IPS-15b (cell line): ENCODE measurements around the gene SIM2.
A peak's percentile ranks its signal among the peaks of the same experiment; 100 is the strongest.

Experiments
- H3K27me3 ChIP-seq: one replicate; pipeline ENCODE4 v1.6.1; 2013; ENCODE audit warnings: low read length; ENCODE audit not compliant: control insufficient read depth, insufficient read depth
- H3K36me3 ChIP-seq: one replicate; pipeline ENCODE4 v1.6.1; 2013; ENCODE audit warnings: low read length; ENCODE audit not compliant: control insufficient read depth, insufficient read depth
- H3K4me1 ChIP-seq: one replicate; pipeline ENCODE4 v1.6.1; 2013; ENCODE audit warnings: mild to moderate bottlenecking, low read length; ENCODE audit not compliant: control insufficient read depth, insufficient read depth
- H3K4me3 ChIP-seq: one replicate; pipeline ENCODE4 v1.5.1; 2013; ENCODE audit warnings: low read depth, low read length
- H3K9ac ChIP-seq: one replicate; pipeline ENCODE4 v1.6.1; 2013; ENCODE audit warnings: low read depth, mild to moderate bottlenecking, low read length
- H3K9me3 ChIP-seq: one replicate; pipeline ENCODE4 v1.6.1; 2013; ENCODE audit warnings: mild to moderate bottlenecking, low read length; ENCODE audit not compliant: control insufficient read depth, insufficient read depth

Gene SIM2

DNA sequence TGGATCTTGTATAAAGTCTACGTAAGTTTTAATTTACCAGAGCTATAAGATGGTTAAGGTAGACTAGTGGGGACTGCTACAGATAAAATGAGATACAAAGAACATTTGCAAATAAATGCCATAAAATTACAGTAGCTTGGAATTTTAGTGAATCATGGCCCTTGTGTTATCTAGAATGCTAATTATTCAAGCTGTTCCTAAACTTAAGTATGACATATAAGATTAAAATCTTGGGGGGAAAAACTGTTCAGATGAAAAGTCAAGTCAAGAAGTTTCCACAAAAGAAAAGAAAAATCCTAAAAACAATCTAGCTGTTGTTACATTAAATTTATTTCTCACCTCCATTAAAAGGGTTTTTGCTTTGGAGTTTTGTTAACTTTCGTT, 51.7 kb downstream of the SIM2 start:
- Histone ChIP-seq H3K9ac (no peak overlapping the region), H3K4me1 (peaks cover 26% of the 10 kb centered on the region), H3K9me3 (no peaks in the 10 kb centered on the region)

DNA sequence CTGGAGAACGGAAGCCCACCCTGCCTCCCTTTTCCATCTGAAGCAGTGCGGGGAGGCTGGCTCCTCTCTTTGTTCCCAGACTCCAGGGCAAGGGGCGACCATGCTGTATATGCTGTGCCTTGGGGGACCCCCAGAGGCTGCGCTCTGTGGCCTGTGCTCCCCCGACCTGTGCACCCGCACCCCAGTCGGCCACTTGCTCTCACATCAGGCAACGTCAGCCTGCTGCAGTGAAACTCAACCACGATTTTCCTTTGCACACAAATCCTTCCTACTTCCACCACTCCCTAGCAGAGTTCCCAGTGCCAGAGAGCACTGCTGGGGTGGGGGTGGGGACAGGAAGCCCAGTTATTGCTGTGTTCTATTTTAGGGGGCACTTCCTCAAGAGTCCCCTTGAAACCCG, 52.5 kb downstream of the SIM2 start:
- H3K9me3 ChIP-seq: no peaks in the 10 kb centered on the region
- no peaks in the 10 kb centered on the region for H3K36me3 ChIP-seq
- H3K4me3 ChIP-seq: no peak overlapping the region
- H3K27me3 ChIP-seq: peaks cover 23% of the 10 kb centered on the region
- no peak overlapping the region for H3K9ac ChIP-seq
- H3K4me1 ChIP-seq: peaks cover 26% of the 10 kb centered on the region

More for the DNA sequence above, 51.7 kb downstream of the SIM2 start:
- H3K4me3 ChIP-seq: peak overlapping the region; percentile 24
- peaks cover 27% of the 10 kb centered on the region for H3K27me3 ChIP-seq
- no peaks in the 10 kb centered on the region for H3K36me3 ChIP-seq

DNA sequence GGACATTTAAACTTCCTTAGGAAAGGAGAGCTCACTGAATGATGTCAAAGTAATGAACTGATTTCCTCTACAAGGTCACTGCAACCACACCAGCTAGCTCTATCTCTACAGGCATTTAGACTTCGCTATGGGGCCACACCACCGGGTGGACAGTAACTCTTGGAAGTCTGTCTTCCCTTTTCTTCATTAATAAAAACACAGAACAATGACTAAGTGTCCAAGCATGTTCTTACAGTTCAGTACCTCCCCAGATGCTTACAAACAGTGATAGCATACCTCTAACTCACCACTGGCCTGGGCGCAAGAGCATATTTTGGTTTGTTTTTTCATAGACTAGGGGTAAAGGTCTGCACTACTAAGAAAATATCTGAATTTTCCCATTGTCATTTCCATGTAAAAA, 54.6 kb downstream of the SIM2 start:
- H3K4me1 ChIP-seq: peaks cover 22% of the 10 kb centered on the region
- H3K9me3 ChIP-seq: no peaks in the 10 kb centered on the region
- no peaks in the 10 kb centered on the region for H3K36me3 ChIP-seq
- no peak overlapping the region for H3K4me3 ChIP-seq
- H3K9ac ChIP-seq: no peak overlapping the region
- H3K27me3 ChIP-seq: peaks cover 8% of the 10 kb centered on the region

DNA sequence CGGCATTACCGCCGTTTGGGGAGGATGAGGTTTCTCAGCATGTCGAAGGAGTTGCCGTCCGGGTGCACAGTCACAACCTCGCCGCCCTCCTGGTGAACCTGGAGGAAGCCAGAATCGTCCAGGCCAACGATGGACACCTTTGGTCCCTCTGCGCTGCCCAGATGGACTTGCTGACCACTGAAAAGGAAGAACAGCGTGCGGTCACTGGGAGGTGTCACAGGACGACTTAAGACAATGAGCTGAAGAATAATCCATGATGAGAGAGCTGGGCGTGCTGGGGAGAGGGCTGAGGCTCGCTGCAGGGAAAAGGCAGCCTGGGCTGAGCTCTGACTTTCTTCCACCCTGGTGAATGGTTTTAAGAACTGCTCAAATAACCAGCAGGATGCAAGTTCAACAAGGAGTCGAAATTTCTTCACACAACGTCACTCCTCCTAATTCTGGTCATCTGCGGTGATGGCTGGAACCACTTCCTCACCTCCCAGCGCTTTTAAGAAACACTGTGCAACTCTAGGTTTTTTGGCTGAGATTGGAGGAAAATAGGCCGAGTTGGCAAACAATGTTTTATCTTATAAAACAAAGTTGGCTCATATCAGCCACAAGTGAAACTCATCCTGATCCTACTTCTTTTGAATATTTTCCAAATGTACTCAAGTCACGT, 55.5 kb downstream of the SIM2 start:
- H3K4me1 ChIP-seq: peaks cover 18% of the 10 kb centered on the region

DNA sequence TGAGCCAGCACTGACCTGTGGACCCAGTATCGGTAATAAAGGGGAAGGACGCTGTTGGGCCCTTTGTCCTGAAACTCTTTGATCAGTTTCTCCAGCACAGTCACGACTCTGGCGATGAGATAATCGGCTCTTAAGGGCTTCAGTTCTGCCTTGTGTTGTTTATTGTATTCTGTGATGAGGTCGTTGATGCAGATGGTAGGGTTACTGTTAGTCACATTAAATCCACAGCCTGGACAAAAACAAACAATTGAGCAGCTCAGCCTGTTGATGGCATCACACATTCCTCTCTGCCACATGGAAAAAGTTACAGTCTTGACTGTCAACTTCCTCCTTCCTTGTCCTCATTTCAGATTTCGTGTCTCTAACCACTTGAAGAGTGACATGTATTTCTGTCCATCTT, 57.6 kb downstream of the SIM2 start:
- Histone ChIP-seq H3K36me3 (no peaks in the 10 kb centered on the region), H3K9me3 (no peaks in the 10 kb centered on the region), H3K4me1 (no peaks in the 10 kb centered on the region), H3K4me3 (no peak overlapping the region), H3K27me3 (no peaks in the 10 kb centered on the region), H3K9ac (no peak overlapping the region)

More for the DNA sequence above, 55.5 kb downstream of the SIM2 start:
- H3K27me3 ChIP-seq: no peaks in the 10 kb centered on the region
- no peaks in the 10 kb centered on the region for H3K36me3 ChIP-seq
- H3K4me3 ChIP-seq: no peak overlapping the region
- H3K9ac ChIP-seq: no peak overlapping the region
- H3K9me3 ChIP-seq: no peaks in the 10 kb centered on the region

DNA sequence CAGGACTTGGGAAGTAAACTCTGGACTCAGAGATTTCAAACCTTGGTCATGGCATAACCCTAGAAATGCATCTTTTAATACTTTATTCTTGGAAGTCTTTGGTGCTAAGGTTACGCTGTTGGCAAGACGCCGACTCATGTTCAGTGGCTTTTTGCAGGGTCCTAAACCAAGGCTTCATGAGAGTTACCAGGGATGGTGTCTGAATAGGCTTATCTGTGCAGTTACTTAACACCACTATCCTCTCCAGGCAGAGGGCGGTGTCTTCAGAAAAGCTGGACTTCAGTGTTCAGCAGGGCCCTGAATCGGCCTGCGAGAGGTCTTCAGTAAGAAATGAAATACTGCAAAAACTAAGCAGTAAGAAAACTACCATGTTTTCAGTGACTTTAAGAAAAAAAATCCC, 58.3 kb downstream of the SIM2 start:
- Histone ChIP-seq H3K27me3 (no peaks in the 10 kb centered on the region), H3K36me3 (no peaks in the 10 kb centered on the region), H3K4me1 (no peaks in the 10 kb centered on the region), H3K9me3 (no peaks in the 10 kb centered on the region), H3K4me3 (no peak overlapping the region), H3K9ac (no peak overlapping the region)

- no peak overlapping the region for H3K4me3 ChIP-seq
- H3K36me3 ChIP-seq: no peaks in the 10 kb centered on the region
- no peaks in the 10 kb centered on the region for H3K4me1 ChIP-seq
- H3K27me3 ChIP-seq: no peaks in the 10 kb centered on the region
- H3K9ac ChIP-seq: no peak overlapping the region
- no peaks in the 10 kb centered on the region for H3K9me3 ChIP-seq
These were observed 60.6 kb downstream of the SIM2 start for GRCh38 chr21:36759348-36760083.

- no peak overlapping the region for H3K9ac ChIP-seq
- no peak overlapping the region for H3K4me3 ChIP-seq
- no peaks in the 10 kb centered on the region for H3K4me1 ChIP-seq
- no peaks in the 10 kb centered on the region for H3K9me3 ChIP-seq
- H3K27me3 ChIP-seq: no peaks in the 10 kb centered on the region
- H3K36me3 ChIP-seq: no peaks in the 10 kb centered on the region
These were observed 62.8 kb downstream of the SIM2 start for GRCh38 chr21:36761685-36762084.

GRCh38 chr21:36762642-36763041, 63.7 kb downstream of the SIM2 start:
- no peaks in the 10 kb centered on the region for H3K9me3 ChIP-seq
- H3K27me3 ChIP-seq: no peaks in the 10 kb centered on the region
- H3K4me3 ChIP-seq: no peak overlapping the region
- H3K4me1 ChIP-seq: no peaks in the 10 kb centered on the region
- H3K36me3 ChIP-seq: no peaks in the 10 kb centered on the region
- no peak overlapping the region for H3K9ac ChIP-seq

DNA sequence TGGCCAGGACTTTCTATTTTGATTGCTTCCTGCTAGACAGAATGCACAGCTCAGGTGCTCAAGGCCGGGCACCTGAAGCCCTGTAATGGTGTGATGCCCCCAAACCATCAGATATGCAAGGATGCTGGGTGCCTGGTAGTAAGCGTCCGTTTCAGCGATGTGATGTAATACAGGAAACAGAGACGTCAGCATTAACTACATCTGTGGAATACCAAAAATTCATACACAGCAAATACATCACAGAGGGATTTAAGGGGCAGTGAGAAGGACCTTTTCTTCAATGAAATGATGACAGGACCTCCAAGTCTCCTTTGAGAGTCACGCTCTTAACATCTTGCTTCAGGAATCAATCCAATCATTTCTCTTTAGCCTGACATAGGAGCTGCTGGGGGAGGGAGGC, 64.4 kb downstream of the SIM2 start:
- Histone ChIP-seq H3K4me1 (no peaks in the 10 kb centered on the region), H3K27me3 (no peaks in the 10 kb centered on the region), H3K9me3 (no peaks in the 10 kb centered on the region), H3K36me3 (no peaks in the 10 kb centered on the region), H3K4me3 (no peak overlapping the region), H3K9ac (no peak overlapping the region)

DNA sequence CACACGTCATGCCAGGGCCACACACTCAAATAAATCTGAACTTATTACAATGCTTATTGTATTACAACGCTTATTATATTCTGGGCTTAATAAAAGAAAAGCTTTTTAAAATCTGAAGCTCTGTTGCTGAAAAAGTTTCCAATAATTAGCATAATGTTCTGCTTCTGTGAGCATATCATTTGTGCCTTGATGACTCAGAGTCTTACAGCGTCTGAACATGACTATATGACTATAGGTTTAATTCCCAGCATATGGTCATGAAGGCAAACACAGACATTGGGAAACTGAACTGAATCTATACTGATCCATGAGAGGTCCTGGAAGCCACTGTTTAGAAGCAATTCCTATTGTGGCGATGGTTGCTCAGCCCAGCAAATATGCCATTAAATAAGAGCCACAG, 66.3 kb downstream of the SIM2 start:
- no peaks in the 10 kb centered on the region for H3K27me3 ChIP-seq
- H3K4me1 ChIP-seq: no peaks in the 10 kb centered on the region
- H3K36me3 ChIP-seq: no peaks in the 10 kb centered on the region
- H3K9me3 ChIP-seq: no peaks in the 10 kb centered on the region
- H3K9ac ChIP-seq: no peak overlapping the region
- H3K4me3 ChIP-seq: no peak overlapping the region

- no peak overlapping the region for H3K4me3 ChIP-seq
- H3K9ac ChIP-seq: no peak overlapping the region
- no peaks in the 10 kb centered on the region for H3K4me1 ChIP-seq
These were observed 67.6 kb downstream of the SIM2 start for GRCh38 chr21:36766511-36766910.

More at GRCh38 chr21:36766511-36766910, 67.6 kb downstream of the SIM2 start:
- Histone ChIP-seq H3K27me3 (no peaks in the 10 kb centered on the region), H3K36me3 (no peaks in the 10 kb centered on the region), H3K9me3 (no peaks in the 10 kb centered on the region)
